DOHH2 (cell line): Measurements from ENCODE around the gene KCNMA1.

Experiments
- CTCF ChIP-seq: fragments of 200-600 bp; sonication (generic); IDR thresholded peaks from one replicate; pipeline ENCODE4 v1.5.1; 2014; ENCODE audit warnings: antibody characterized with exemption, mild to moderate bottlenecking, low read depth, low read length; ENCODE audit not compliant: poor library complexity, severe bottlenecking
- EZH2phosphoT487 ChIP-seq: fragments of 200-600 bp; sonication (generic); IDR thresholded peaks from 2 replicates; pipeline ENCODE4 v1.6.1; 2017; ENCODE audit warnings: borderline replicate concordance, mild to moderate bottlenecking, antibody characterized with exemption, low read length, moderate library complexity, mixed read lengths

- TF ChIP-seq CTCF (no peak), EZH2phosphoT487 (no peak)
Observed at GRCh38 chr10:77501846-77502261, 135.8 kb downstream of the KCNMA1 start.
